Activated CD4-positive, CD25-positive, alpha-beta regulatory T cell treated with anti-CD3 and anti-CD28 coated beads, Interleukin-2, amount 50 U/mL, for 24 hours (primary cell): Measurements from ENCODE around the gene DSCAML1.

Experiments used
- ATAC-seq, 2 donors: fragments of 150-1000 bp; cut with Tn5 transposase; one replicate each; pipeline ENCODE4 v1.10.0; 2021; ENCODE audit warnings: mild to moderate bottlenecking in 1 of 2, moderate library complexity in 1 of 2

DSCAML1 gene

DNA sequence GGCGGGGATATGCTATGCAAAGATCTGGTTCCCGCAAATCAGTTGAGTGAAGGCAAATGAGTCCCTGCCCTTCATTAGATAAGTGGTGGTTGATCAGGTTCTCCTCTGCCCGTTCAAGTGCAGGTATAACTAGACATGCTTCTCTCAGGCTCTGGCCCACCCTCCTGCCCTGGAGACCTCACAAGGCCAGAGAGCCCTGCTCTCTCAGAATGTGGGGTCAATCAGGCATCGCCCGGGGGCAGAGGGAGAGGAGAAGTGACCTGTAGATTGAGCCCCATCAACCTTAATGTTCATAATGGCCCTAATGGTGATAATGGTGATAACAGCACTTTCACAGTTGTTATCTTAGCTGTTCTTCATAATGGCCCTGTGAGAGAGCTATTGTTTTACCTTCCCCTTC lies 224.3 kb downstream of the DSCAML1 start:
- no peak for ATAC-seq

DNA sequence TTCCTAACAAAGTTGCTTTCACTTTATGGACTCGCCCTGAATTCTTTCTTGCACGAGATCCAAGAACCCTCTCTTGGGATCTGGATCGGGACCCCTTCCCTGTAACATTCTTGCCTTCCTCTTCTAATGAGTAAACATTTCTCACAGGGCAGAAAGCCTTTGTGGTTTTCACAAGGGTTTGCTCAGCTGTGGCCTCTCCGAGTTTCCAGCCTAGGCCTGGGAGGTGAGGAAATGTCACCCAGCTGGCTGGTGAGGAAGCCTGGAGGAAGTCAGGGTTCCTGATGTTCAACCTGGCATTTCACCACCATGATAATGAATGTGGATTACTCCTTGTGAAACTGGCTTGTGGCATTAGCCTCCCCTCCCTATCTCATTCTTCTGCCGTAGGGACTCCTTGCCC lies 224.9 kb downstream of the DSCAML1 start:
- no peak for ATAC-seq

DNA sequence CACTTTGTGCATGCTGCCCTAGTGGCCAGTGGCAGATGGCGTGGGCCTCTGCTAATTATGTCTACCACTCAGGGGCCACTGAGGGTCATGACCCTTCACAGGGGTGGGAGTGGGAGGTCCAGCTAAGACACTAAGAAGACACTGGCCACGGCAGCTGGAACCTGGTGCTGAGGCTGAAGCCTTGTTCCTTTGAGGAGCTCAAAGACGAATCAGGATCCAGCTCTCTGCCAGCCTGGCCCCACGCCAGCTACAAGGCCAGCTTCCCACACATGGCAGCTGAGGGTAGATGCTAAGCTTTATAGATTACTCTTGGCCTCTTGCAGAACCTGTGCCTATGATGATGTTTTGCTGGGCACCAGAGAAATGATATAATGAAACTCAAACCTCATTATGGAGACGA lies 226.3 kb downstream of the DSCAML1 start:
- no peak for ATAC-seq

DNA sequence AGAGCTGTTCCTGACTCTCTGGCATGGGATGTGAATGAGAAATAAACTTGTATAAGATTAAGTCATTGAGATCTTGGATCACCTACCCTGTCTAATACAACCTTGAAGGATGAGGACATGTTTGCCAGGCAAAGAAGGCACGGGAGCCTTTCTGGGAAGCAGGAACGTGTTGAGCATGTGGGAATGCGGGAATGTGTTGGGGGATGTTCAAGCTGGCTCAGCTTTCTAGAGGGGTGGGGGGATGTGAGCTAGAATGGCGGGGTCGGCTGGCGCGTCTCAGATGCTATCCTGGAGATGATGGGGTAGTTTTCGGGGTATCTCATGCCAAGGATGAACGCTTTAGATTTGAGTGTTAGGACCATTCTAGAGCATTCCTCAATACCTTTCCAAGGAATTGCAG lies 227.1 kb downstream of the DSCAML1 start:
- ATAC-seq: no peak

DNA sequence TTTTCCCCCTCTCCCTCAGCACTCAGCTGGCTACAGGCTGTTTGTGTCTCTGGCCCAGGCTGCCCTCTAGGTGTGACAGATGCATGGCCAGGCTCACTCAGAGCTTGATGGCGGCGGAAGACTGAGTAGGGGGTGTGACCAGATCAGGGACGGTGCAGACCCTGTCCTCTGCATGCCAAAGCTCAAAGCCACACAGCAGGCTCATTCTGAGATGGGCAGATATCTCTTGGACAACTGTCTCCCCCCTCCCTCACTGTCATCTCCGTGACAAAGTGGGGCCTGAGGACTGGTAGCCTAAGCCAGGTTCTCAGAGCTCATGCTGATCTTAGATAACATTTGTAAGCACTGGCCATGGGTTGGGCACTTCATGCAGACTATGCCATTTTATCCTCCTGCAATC lies 231.3 kb downstream of the DSCAML1 start:
- no peak for ATAC-seq

DNA sequence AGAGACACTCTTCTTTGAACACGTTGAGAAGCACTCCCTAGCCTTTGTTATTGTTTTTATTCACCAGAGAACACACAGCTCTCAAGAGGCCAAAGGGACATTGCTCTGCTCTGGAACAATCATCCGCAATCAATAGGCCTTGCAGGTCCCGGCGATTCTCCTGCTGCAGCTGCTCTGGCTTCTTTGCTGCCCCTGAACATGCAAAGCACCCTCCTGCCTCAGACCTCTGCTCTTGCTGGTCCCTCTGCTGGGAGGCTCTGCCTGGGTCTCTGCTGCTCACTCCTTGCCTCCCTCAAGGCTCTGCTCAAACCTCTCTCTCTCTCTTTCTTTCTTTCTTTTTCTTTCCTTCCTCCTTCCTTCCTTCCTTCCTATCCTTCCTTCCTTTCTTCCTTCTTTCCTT lies 232.7 kb downstream of the DSCAML1 start:
- no peak for ATAC-seq

DNA sequence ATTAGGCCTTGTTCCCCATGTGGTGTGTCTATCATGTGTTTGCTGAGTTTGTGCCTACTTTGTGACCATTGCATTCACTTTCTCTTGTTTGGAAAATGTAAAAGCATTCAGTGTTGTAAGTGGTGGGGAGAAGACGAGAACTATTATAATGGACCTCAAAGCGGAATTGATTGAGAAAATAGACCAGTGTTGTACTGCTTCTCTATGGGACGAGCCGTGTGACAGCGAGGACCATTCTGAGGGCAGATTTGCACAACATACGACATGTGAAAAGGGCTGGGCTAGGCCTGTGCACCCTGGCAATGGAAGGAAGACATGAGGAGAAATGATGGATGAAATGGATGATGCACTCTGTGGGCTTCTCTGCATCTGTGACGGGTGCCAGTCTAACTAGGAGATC lies 233.5 kb downstream of the DSCAML1 start:
- ATAC-seq: no peak

DNA sequence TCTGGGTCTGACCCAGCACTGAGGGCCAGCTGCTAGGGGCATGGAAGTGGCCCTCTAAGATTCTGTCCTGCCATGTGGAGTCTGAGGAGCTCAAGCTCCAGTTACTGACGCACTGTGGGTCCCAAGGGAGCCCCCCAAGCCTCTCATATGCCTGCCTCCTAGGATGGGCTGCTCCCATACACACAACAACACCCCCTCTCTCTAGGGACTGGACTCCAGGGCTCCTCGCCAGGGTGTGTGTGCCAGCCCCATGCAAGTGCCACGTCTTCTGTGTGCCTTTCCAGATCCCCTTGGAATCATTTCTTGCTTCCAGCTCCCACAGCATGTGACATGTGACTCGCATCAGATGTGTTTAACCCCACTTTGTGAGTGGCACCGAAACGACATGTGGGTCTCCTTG lies 234.9 kb downstream of the DSCAML1 start:
- no peak for ATAC-seq

DNA sequence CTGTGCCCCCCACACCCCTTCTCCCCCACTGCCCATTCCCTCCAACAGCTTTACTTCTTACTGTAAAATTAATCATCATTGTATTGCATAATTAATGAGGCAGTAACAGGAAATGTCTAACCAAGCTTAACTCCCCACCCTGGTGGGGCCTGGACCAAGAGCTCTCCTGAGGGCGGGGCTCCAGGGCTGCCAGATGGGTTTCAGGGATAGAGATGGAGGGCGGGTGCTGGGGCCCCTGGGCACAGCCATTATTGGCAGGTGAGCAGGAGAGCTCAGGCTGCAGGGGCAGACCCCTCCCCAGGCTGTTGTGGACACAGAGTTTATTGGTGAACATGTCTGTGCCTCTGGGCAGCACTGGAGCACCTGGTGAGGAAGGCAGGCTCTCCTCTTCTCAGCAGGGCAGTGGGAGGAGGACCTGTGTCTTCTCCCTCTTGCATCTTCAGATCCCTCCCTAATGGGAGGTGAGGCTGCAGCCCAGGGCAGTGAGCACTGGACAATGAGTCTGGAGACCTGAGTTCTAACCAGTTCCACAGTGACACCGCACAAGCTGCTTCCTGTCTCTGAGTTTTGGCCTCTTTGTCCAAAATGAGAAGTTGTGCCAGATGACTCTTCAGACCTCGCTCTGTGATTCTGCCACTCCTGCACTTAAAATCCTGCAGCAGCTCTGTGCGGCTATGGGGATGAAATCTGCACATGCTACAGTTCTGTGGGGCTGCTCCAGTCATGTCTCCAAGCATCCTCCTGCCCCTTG lies 236.1 kb downstream of the DSCAML1 start:
- no peak for ATAC-seq

DNA sequence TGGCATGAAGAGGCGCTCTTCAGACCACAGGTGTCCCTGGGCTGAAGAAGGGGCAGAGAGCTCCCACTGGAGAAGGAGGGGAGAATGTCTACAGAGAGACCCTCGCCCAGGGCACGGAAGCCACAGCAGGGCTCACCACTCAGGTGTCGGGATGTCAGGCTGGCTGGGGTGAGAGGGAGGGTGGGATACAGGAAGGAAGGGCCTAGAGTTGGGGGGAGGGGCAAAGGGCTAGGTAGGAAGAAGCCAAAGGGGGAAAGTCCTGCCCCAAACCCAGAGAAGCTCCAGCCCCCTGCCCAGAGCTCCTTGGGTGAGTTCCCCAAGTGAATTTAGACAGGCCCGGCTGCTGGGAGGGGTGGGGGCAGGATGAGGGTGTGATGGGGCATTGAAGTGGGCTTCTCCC lies 237.3 kb downstream of the DSCAML1 start:
- no peak for ATAC-seq

DNA sequence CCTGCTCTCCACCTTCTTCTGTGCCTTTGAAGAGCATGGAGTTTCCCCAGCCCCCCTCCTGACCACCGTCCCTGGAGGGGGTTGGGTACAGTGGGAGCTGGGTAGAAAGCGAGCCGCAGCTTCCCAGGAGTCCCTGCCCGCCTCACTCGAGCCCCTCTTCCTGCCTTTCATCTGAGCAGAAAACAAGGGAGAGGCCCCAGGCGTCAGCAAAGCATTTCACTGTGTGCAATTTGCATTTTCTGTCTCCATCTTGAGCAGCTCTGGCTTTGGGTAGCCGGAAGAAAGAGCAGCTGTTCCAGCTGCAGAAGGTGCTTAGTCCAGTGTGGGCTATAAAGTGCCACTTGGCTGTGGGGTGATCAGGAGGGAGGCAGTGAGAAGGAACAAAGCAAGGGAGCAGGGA lies 239.7 kb downstream of the DSCAML1 start:
- no peak for ATAC-seq

DNA sequence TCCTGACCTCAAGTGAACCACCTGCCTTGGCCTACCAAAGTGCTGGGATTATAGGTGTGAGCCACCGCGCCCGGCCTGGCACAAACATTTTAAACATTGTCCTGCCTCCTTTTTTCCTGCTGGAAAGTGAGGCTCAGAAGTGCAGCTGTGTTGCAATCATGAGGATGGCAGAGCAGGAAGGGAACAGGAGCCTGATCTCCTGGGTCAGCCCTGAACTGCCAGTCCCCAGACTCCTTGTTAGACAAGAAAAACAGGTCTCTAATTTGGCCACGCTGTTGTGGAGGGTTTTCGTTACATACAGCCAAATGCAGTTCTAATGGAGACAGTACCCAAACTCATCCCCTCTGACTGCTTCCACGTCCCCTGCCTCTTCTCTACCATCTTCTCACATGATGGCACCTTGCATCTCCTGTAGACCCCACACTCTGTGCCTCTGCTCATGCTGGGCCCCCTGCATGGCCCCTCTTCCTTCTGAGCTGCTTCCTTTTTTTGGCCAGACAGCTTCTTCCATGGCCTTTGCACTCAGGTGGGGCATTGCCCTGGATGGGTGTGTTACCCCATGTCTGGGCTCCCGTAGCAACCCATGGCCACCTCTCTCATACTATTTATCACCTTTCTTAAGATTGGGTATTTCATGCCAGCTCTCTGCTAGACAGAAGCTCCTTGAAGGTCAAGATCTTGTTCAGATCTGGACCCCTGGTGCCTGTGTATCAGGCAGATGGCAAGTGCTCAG lies 242.2 kb downstream of the DSCAML1 start:
- ATAC-seq: no peak

DNA sequence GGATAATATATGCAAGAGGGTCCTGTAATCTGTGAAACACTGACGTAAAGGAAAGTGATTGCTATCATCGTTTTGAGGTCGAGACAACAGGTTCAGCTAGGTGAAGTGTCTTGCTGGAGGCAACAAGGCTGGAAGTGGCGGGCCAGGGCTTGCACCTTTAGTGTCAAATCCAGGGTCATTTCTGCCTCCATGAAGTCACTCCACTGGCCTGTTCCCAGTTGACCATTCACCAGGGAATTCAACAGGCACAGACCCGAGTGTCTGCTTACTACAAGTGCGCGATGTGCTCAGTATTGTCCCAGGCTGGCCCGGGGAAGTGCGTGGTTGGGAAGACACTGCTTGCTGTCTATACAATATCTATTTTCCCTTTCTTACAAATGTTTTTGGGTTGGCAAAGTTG lies 244.4 kb downstream of the DSCAML1 start:
- ATAC-seq: no peak

DNA sequence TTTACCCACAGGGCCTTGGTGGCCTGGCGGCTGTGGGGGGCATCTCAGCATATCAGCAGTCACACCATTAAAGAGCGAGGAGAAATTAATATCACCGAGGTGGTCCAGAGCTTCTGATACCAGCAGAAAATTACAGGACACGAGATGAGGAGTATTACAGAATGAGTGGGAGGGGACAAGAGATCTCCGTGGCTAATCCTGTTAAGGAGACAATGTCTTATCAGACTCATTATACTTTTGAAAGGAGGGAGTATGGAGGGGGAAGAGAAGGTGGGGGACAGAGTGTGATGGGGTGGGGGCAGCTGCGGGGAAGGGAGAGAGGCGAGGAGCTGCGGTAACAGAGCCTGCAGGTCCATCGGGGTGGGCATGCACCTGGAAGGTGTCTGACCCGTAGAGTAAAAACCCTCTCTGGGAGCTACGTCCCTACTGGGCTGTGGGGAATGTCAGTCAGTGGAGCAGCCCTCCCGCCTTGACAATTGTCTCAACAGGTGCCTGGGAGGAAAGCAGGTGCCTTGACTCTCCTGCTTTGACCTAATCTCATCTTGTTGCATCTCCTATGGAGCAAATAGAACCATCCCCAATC lies 245.2 kb downstream of the DSCAML1 start:
- ATAC-seq: no peak

DNA sequence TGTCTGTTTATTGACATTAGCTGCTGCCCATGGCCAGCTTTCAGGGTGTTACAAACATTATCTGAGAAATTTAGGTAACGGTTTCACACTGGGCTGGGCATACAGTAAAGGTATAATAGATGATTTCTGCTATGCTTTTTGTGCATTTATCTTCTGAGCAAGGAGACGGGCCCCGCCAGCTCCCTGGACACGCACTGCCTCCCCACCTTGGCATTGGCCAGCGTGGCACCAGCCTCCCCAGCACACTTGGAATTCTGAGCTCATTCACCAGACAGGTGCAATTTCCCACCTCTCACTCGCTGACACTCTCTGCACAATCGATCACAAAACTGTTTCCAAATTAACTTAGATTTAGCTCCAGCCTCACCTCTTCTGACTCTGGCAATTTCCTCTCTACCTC lies 246.6 kb downstream of the DSCAML1 start:
- ATAC-seq: no peak

DNA sequence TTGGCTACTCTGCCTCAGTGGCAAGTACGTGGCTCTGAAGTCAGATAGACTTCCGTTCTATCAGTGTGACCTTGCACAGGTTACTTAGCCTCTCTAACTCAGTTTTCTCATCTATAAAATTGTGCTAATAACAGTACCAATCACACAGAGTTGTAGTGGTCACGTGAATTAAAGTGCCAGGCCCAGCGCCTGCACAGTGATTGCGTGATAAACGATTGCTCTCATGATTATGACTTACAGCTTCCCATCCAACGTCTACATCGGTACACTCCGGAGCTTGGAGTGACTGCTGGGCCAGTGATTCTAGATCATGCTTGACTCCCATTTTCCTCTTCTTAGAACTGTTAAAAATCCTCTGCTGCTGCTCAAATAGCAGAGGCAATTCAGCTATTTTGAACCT lies 247.6 kb downstream of the DSCAML1 start:
- no peak for ATAC-seq

DNA sequence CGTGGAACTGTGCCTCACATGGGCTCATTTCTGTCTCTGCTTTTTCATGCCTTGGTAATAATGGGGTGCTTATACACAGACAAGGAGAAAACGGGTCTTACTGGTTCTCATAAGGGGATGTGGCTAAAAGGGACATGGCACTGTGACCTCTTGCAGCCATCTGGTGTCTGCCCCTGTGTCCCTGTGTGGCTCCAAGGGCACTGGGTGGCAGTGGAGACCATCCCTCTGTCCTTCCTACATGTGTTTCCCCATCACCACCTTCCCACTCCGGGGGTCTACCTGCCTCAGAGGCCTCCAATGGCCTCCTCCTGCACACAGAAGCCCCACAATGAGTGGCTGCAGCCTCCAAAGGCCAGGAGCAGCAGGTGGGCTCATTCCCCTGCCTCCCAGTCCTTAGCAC lies 248.1 kb downstream of the DSCAML1 start:
- ATAC-seq: no peak

DNA sequence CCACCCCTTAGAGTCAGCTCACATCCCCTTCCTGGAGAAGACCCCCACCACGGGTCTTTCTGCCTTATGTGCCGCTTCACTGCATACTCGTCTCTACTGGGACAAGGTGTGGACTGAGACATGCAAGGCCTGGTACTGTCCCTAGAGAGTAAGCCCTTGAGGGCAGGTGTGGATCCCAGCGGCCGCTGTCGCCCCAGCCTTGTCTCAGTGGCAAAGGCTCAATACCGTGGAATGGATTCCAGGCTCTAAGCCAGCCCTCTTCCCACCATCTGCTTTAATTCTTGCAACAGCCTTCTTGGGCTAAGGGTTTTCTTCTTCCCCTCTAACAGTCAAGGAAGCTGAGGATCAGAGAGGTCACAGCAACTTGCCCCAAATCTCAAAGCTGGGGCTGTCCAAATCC lies 249.1 kb downstream of the DSCAML1 start:
- ATAC-seq: no peak

DNA sequence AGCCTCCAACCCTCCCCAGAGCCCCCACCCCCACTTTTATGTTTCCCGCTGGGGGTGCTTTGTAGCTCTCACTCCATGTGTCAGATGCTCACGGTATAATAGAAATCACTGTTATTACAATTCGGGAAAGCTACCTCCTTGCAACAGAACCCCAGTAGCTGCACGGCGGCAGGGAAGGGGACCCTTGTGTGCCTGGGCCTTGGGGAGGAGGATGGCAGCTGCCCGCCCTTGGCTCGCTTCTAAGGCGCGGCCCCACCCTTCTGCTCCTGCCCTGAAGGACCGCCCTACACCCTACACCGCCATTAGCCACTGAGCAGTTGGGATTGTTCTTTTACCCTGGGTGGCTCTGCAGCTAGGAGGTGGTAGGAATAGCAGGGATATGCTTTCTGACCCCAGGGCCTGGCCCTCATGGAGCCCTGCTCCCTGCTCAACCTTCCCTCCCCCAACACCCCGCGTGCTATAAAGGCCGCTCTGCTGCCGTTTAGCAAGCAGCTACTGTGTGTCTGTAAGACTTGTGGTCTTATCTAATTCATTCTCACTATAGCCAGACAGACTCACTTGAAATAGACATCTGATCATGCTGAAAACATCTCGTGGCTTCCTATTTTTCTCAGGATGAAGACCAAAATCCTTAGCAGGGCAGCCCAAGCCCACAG lies 249.7 kb downstream of the DSCAML1 start:
- no peak for ATAC-seq

DNA sequence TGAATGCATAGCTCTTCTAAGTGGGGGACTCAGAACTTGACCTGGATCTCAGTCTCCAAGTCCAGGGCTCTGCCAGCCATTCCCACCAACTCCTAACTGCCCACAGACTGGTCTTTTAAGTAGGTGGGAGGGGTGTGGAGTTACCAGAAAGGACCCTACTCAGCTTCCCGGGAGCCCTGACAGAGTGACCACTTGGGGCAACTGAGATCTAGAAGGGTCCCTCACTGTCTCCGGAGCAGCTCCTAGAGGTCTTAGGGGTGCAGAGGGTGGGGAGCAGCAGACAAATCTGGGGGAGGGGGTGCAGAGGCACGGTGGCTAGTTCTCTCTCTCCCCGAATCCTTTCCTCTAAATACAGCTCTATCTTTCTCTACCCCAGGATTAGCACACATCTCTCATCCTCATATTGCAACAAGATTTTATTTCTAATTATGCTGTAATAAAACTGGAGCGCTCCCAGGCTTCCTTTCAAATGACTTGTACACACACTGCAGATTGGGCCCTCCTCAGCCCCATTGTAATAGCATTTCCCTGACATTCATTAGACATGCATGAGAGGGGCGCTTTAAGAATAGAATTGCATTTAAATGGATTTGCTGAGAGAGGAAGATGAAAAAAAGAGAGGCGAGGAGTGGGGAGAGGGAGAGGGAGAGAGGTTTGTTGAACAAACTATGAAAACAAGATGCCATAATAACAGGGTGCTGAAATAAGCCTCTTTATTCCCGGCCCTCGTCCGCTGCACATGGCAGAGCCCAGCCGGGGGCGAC lies 250.4 kb downstream of the DSCAML1 start:
- ATAC-seq: no peak

DNA sequence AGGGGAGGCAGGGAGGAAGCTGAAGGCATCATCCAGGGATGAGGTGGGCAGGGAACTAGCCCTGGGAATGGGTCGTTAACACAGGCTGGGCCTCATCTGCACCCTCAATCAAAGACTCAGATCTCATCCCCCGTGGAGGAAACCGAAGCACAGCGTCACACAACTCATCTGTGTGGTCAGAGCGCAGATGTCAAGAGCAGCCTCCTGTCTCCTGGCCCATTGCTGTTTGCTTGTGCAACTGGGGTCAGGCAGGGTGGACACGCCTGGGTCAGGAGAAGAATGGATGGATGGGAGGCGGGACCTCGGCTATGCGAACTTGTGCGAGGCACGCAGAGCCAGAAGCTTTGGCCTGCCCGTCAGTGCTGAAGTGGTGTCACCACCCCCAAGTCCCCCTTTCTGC lies 251.3 kb downstream of the DSCAML1 start:
- no peak for ATAC-seq

DNA sequence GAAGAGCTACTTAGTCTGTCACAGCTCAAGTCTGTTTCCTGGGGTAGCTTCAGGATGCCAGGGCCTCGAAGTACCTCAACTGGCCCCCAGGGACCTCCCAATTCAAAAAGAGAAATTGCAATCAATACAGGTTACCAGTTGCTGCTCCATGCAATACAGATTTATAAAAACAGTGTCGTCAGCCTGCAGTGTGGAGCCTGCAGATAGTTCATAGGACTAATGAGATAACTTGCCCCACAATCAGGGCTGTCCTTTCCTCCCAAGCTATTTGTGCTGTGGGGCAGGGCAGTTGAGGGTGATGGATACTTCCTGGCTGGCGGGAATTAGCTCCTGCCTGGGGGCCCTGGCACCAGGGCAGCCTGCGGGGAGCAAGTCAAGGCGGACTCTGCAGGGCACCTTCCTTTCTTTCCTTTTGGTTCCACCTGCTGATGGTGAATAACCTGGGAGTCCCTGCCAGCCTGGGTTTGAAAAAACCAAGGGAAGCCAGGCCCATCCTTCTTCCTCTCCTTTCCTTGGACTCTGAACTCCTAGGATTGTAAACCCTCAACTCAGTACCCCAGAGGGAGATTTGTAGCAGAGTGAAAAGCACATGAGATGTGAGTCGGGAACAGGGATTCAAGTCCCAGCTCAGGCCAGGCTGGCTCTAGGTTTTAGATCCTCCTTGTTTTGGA lies 252.8 kb downstream of the DSCAML1 start:
- ATAC-seq: no peak
